Stomach (tissue), 9 donors: Measurements from ENCODE around the gene COQ3. TPM values are rescaled to one million over a fixed set of nuclear protein-coding genes. Genes with fewer than 3 reads are reported as not detected.

Experiments
- DNase-seq, 2 donors: peaks; one replicate each; pipeline versions ENCODE4 v3.0.0 to v3.0.0-alpha.2; 2013 to 2019
- H3K27ac ChIP-seq, 5 donors: fragments of 200-600 bp in 4 of 5; sonication (generic) in 4 of 5; one replicate each; pipeline ENCODE4 v1.5.1; 2013 to 2019; ENCODE audit warnings: mild to moderate bottlenecking in 1 of 5, moderate library complexity in 1 of 5
- H3K27me3 ChIP-seq, 3 donors: fragments of 200-600 bp; sonication (generic); one replicate each; pipeline ENCODE4 v1.5.1; 2017 to 2019; ENCODE audit warnings: mixed run types in 1 of 3
- H3K36me3 ChIP-seq, 4 donors: fragments of 200-600 bp; sonication (generic); 1 replicate in 3 of 4; 2 replicates in 1 of 4; pipeline ENCODE4 v1.5.1; 2016 to 2019
- H3K4me1 ChIP-seq, 4 donors: fragments of 200-600 bp; sonication (generic); one replicate each; pipeline ENCODE4 v1.5.1; 2016 to 2019
- H3K4me3 ChIP-seq, 4 donors: fragments of 200-600 bp; sonication (generic) in 3 of 4; one replicate each; pipeline ENCODE4 v1.5.1; 2016 to 2019; ENCODE audit warnings: mild to moderate bottlenecking in 1 of 4
- H3K9me3 ChIP-seq, 4 donors: fragments of 200-600 bp; sonication (generic); one replicate each; pipeline ENCODE4 v1.5.1; 2016 to 2019
- EP300 ChIP-seq: sonication (generic); formaldehyde crosslinking; IDR thresholded peaks from one replicate; pipeline ENCODE4 v1.6.1; 2017; ENCODE audit warnings: antibody characterized with exemption
- POLR2A ChIP-seq, 4 donors: fragments of 450-650 bp; IDR thresholded peaks; one replicate each; pipeline ENCODE4 v1.6.1; 2016; ENCODE audit warnings: antibody characterized with exemption in 4 of 4, control low read depth in 2 of 4, mild to moderate bottlenecking in 1 of 4, moderate library complexity in 1 of 4
- POLR2AphosphoS5 ChIP-seq, 3 donors: sonication (generic); formaldehyde crosslinking; IDR thresholded peaks; one replicate each; pipeline ENCODE4 v1.6.1; 2016; ENCODE audit warnings: antibody characterized with exemption in 3 of 3
- WGBS, 5 donors: extraction: QIAGEN DNeasy Blood & Tissue Kit in 3 of 5; methylation state at CpG; one replicate each; pipeline versions ENCODE4 v1.1.5 to v1.1.7; 2013 to 2018; 5-methylcytosine and 5-hydroxymethylcytosine counted together
- intact Hi-C: fragments of 100-400 bp; cut with DNase I; formaldehyde crosslinking; loops from one replicate; pipeline ENCODE4 v1.15.1; 2023; ENCODE audit warnings: low total_unique reads
- polyA plus RNA-seq, 3 donors: library from polyadenylated mRNA; stranded (reverse); fragments of 200-250 nt; gene quantifications; one replicate each; pipeline ENCODE4 v1.2.3, GENCODE V29; 2013
- total RNA-seq, 5 donors: library from RNA; depleted of rRNA; stranded (reverse); fragments of >200 nt; gene quantifications; one replicate each; pipeline versions ENCODE4 v1.1.0 to v1.2.3, GENCODE V29; 2014 to 2016
- TF ChIP-seq, protein P1 (sequence below), 7 experiments: fragments of 450-650 bp in 4 of 7; fragments of 200-600 bp in 3 of 7; sonication (generic) in 3 of 7; IDR thresholded peaks; one replicate each; pipeline ENCODE4 v1.5.1; 2016 to 2019; ENCODE audit warnings: antibody characterized with exemption in 7 of 7, control low read depth in 2 of 7, mild to moderate bottlenecking in 1 of 7
- donor health status: healthy with polysubstance abuse.
- donor health status: Bipolar disorder and iron deficiency.
- donor health status: healthy.

Gene COQ3
- total and polyA plus RNA-seq, 8 donors, result 0.58 to 11.4 (median 6.5) TPM; not detected in 2

DNA sequence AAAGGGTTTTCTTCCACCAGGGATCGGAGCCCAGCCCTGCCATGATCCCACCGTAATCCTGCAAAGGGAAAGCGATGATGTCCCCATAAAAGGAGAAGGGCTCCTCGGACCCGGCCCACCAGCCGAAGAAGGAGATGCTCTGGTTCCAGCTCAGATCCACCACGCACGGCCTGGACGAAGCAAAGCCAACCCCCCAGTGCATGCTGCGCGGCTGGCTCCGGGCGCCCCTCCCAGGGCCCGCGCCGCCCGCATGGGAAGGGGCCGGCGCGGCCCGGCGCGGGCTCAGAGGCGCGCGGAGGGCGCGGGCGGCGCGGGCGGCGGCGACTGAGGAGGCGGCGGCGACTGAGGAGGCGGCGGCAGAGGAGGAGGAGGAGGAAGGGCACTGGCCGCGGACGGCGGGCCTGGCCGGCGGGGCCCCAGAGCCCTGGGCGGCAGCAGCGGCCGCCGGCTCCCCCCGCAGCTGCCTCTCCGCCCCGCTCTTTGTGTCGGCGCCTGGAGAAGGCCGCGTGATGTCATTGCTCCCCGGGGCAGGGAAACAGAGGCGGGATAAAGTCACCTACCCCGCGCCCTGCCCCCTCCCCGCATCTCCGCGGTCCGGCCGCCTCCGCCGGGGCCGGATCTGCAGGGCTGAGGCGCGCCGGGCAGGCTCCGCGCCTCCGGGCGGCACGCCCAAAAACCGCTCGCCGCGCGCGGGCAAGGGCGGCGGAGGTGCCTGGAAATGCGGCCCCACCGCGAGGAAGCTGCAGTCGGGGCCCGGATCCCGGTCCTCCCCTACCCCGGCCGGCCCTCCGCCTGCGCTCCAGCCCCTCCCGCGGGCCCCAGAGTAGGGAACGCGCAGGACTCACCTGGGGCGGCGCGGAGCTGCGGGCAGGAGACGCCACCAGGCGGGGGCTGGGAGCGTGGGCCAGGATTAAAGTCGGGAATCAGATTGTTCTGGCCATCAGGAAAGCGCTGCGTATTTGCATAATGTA is 44.5 kb downstream of the COQ3 start, which contains the start of gene FAXC:
FAXC (minus strand) TSS at position 504 of the 971 bp plus-strand sequence; CDS start at position 202, 302 bp downstream.
- TF ChIP-seq, protein P1, sequence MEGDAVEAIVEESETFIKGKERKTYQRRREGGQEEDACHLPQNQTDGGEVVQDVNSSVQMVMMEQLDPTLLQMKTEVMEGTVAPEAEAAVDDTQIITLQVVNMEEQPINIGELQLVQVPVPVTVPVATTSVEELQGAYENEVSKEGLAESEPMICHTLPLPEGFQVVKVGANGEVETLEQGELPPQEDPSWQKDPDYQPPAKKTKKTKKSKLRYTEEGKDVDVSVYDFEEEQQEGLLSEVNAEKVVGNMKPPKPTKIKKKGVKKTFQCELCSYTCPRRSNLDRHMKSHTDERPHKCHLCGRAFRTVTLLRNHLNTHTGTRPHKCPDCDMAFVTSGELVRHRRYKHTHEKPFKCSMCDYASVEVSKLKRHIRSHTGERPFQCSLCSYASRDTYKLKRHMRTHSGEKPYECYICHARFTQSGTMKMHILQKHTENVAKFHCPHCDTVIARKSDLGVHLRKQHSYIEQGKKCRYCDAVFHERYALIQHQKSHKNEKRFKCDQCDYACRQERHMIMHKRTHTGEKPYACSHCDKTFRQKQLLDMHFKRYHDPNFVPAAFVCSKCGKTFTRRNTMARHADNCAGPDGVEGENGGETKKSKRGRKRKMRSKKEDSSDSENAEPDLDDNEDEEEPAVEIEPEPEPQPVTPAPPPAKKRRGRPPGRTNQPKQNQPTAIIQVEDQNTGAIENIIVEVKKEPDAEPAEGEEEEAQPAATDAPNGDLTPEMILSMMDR (IDR thresholded peaks at IDR 0.05), result peak in 2 of 7 experiments; percentile 13 to 34
- TF ChIP-seq EP300 (no peak), POLR2AphosphoS5 (IDR thresholded peaks at IDR 0.05) (no peak), POLR2A (IDR thresholded peaks at IDR 0.05) (no peak)
- intact Hi-C loops, result no loop called here
- peaks cover 0 to 38% (median 8%) of the 10 kb centered on the region in 3 donors for H3K27me3 ChIP-seq
- peak within 1 kb of the TSS; percentile 65 to 88 (median 73) for H3K4me3 ChIP-seq
- no peaks in the 10 kb centered on the region for H3K9me3 ChIP-seq
- H3K4me1 ChIP-seq, result peaks cover 0 to 23% (median 19%) of the 10 kb centered on the region in 4 donors
- WGBS, 5 donors, result 1 to 3% (median 1%) methylated on average over 21 to 107 of the region's 108 CpGs
- DNase-seq, result peak; percentile 70 to 83
- peak within 1 kb of the TSS; percentile 64 to 90 (median 79) for H3K27ac ChIP-seq
- no peaks in the 10 kb centered on the region for H3K36me3 ChIP-seq

DNA sequence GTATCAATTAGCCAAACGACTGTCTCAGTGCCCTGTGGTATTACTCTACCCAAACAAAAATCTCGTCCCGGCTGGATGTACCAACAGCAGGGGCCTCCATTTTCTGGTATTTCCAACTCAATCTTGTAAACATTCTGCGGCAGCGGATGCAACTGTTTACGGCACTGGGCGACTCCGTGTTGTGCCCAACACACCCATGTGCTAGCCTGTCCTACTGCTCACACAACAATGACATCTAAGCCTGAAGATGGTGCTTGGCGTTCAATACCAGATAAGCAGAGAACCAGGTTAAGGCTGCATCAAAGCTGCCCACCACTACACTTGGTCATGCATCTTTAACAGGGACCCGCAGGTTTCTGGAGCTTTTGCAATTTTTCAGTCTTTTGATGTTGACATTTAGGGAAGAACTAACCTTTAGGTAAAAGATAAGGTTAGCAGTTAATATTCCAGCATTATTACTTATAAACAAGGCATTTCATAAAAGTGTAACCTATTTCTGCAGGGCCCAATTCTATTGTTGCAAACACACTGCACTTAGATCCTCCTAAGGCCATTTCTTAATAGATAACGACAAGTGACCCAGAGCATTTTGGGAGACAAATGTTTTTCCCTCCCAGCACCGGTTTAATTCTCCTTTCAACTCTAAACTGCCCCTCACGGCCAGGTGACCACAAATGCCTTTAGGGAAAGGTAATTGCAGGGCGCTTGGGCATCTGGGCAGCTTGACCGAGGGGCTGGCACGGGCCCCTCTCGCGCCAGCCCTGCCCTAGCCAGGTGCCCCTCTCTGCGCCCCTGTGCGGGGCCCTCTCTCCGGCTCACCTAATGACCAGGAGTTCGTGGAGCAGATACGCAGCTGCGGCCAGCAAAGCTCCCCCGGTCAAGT is 45.5 kb downstream of the COQ3 start:
- DNase-seq, result no peak
- peak overlapping the region; percentile 65 to 88 (median 73) for H3K4me3 ChIP-seq
- 39 to 50% (median 48%) methylated on average over 24 to 25 of the region's 25 CpGs for WGBS, 5 donors
- H3K9me3 ChIP-seq, result no peaks in the 10 kb centered on the region
- TF ChIP-seq, protein P1 (IDR thresholded peaks at IDR 0.05), result no peak
- TF ChIP-seq POLR2AphosphoS5 (IDR thresholded peaks at IDR 0.05) (no peak), POLR2A (IDR thresholded peaks at IDR 0.05) (no peak), EP300 (no peak)
- H3K4me1 ChIP-seq, result peaks cover 0 to 23% (median 19%) of the 10 kb centered on the region in 4 donors
- peak overlapping the region in 4 of 5 donors; percentile 56 to 90 (median 74) for H3K27ac ChIP-seq
- H3K36me3 ChIP-seq, result no peaks in the 10 kb centered on the region
- peaks cover 0 to 36% (median 8%) of the 10 kb centered on the region in 3 donors for H3K27me3 ChIP-seq
- intact Hi-C loops, result no loop called here

DNA sequence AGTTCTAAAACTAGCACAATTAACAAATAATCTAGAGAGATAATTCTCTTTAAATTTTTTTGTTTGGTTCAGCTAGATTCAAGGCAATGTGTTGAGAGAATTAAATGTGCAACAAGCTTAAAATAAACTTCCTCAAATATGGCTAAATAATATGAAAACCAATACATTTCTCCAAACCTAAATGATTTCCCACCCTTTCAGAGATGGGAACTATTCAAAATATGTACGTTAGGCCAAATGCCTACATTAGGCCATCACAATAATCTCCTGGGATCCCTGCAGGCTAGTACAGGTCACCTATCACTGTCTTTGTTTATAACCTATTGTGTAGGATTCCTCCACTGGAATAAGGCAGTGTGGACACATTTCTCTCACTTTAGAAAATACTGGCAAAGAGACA is 46.2 kb downstream of the COQ3 start:
- Histone ChIP-seq H3K36me3 (no peaks in the 10 kb centered on the region), H3K4me3 (peak overlapping the region in 2 of 4 donors; percentile 65 to 69), H3K9me3 (no peaks in the 10 kb centered on the region), H3K4me1 (peaks cover 0 to 23% (median 19%) of the 10 kb centered on the region in 4 donors), H3K27me3 (peaks cover 0 to 31% (median 8%) of the 10 kb centered on the region in 3 donors), H3K27ac (peak overlapping the region in 4 of 5 donors; percentile 1 to 90 (median 46))
- WGBS, 5 donors, result 52 to 70% (median 66%) methylated on average over 1 of the region's 1 CpG
- intact Hi-C loops, result no loop called here
- no peak for TF ChIP-seq POLR2A (IDR thresholded peaks at IDR 0.05)
- TF ChIP-seq, protein P1 (IDR thresholded peaks at IDR 0.05), result no peak
- no peak for TF ChIP-seq POLR2AphosphoS5 (IDR thresholded peaks at IDR 0.05)
- no peak for TF ChIP-seq EP300
- DNase-seq, result no peak

DNA sequence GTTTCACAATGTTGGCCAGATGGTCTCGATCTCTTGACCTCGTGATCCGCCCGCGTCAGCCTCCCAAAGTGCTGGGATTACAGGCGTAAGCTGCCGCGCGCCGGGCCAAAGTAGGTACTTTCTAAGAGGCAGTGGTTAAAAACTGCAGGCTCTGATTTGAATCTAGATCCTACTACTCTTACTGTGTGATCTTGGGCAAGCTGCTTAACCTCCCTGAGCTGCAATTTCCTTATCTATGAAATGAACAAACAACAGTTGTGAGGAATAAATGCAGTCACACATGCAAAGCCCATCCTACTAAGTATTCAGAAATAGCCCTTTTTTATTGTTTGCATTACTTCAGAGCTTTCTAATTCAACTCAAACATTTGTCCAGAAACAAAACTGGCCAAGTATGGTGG is 47.4 kb downstream of the COQ3 start:
- WGBS, 5 donors, result 84 to 99% (median 97%) methylated on average over 10 of the region's 10 CpGs
- peaks cover 0 to 24% (median 8%) of the 10 kb centered on the region in 3 donors for H3K27me3 ChIP-seq
- H3K27ac ChIP-seq, result no peak overlapping the region
- H3K9me3 ChIP-seq, result no peaks in the 10 kb centered on the region
- no peak overlapping the region for H3K4me3 ChIP-seq
- H3K36me3 ChIP-seq, result no peaks in the 10 kb centered on the region
- peaks cover 0 to 23% (median 19%) of the 10 kb centered on the region in 4 donors for H3K4me1 ChIP-seq
- intact Hi-C loops, result no loop called here
- TF ChIP-seq EP300 (no peak), POLR2AphosphoS5 (IDR thresholded peaks at IDR 0.05) (no peak), POLR2A (IDR thresholded peaks at IDR 0.05) (no peak)
- TF ChIP-seq, protein P1 (IDR thresholded peaks at IDR 0.05), result no peak
- DNase-seq, result no peak
